WERI-Rb-1 (cell line): ENCODE results near the gene PLEKHJ1.

Source experiments
- DNase-seq: peaks from one replicate; pipeline ENCODE4 v3.0.0-alpha.2; 2020
- H3K27ac ChIP-seq: fragments of 250-450 bp; sonication (Bioruptor Pico); 2 replicates; pipeline ENCODE4 v1.5.1; 2020; ENCODE audit warnings: mild to moderate bottlenecking, moderate library complexity
- H3K27me3 ChIP-seq: fragments of 250-450 bp; sonication (Bioruptor Pico); 2 replicates; pipeline ENCODE4 v1.5.1; 2021; ENCODE audit warnings: mild to moderate bottlenecking, low read depth, moderate library complexity; ENCODE audit not compliant: insufficient read depth, severe bottlenecking
- H3K36me3 ChIP-seq: fragments of 250-450 bp; sonication (Bioruptor Pico); 2 replicates; pipeline ENCODE4 v1.5.1; 2020; ENCODE audit warnings: mild to moderate bottlenecking, moderate library complexity
- H3K4me3 ChIP-seq: 2 replicates; pipeline ENCODE4 v1.5.1; 2011; ENCODE audit warnings: low read depth, mild to moderate bottlenecking, control low read depth, low read length
- H3K9me3 ChIP-seq: fragments of 250-450 bp; sonication (Bioruptor Pico); 2 replicates; pipeline ENCODE4 v1.5.1; 2021; ENCODE audit warnings: mild to moderate bottlenecking, moderate library complexity; ENCODE audit not compliant: severe bottlenecking
- CTCF ChIP-seq: IDR thresholded peaks from 2 replicates; pipeline ENCODE4 v1.5.1; 2011; ENCODE audit warnings: low read depth, mild to moderate bottlenecking, control low read depth, inconsistent platforms, low read length

The PLEKHJ1 gene

GRCh38 chr19:2221250-2221831, 14.8 kb downstream of the PLEKHJ1 start:
- Histone ChIP-seq H3K9me3 (no peaks in the 10 kb centered on the region), H3K36me3 (peaks cover 80% of the 10 kb centered on the region), H3K27me3 (no peaks in the 10 kb centered on the region), H3K4me3 (no peak overlapping the region), H3K27ac (no peak overlapping the region)
- no peak for DNase-seq
- TF ChIP-seq CTCF, result no peak

DNA sequence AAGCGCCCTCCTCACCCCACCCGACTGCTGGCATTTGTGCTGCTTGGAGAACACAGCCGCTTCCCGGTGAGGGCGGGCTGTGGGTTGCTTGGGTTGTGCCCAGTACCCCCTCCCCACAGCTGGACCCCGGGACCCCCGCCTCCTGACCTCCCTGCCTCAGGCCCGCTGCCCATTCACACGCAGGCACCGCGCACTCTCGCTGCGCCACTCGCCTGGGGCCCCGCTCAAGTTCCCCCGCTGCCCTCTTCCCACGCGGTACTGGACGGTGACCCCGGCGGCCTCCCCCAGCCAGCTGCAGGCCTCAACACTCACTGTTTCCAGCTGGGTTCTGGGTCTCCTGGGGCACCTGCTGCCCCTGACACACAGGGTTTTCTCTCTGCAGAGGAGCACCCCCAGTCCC, 16.4 kb downstream of the PLEKHJ1 start:
- no peak for TF ChIP-seq CTCF
- Histone ChIP-seq H3K27ac (no peak overlapping the region), H3K36me3 (peaks cover 80% of the 10 kb centered on the region), H3K4me3 (no peak overlapping the region), H3K27me3 (no peaks in the 10 kb centered on the region), H3K9me3 (no peaks in the 10 kb centered on the region)
- DNase-seq, result no peak

DNA sequence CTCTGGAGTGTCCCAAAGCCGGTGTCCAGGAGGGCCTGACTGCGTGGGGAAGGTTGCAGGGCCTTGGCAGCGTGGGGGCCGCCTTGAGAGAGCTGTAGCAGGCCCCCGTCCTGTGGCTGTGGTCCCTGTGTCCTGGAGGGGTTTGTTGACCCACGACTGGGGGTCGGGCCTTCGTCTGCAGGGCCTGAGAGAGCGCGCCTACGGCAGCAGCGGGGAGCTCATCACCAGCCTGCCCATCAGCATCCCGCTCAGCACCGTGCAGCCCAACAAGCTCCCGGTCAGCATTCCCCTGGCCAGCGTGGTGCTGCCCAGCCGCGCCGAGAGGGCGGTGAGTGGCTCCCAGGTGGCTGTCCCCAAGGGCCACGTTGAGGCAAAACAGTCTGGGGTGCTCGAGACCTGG, 18.5 kb downstream of the PLEKHJ1 start:
- Histone ChIP-seq H3K36me3 (peaks cover 94% of the 10 kb centered on the region), H3K27me3 (no peaks in the 10 kb centered on the region), H3K4me3 (no peak overlapping the region), H3K9me3 (no peaks in the 10 kb centered on the region), H3K27ac (no peak overlapping the region)
- DNase-seq, result no peak
- no peak for TF ChIP-seq CTCF

DNA sequence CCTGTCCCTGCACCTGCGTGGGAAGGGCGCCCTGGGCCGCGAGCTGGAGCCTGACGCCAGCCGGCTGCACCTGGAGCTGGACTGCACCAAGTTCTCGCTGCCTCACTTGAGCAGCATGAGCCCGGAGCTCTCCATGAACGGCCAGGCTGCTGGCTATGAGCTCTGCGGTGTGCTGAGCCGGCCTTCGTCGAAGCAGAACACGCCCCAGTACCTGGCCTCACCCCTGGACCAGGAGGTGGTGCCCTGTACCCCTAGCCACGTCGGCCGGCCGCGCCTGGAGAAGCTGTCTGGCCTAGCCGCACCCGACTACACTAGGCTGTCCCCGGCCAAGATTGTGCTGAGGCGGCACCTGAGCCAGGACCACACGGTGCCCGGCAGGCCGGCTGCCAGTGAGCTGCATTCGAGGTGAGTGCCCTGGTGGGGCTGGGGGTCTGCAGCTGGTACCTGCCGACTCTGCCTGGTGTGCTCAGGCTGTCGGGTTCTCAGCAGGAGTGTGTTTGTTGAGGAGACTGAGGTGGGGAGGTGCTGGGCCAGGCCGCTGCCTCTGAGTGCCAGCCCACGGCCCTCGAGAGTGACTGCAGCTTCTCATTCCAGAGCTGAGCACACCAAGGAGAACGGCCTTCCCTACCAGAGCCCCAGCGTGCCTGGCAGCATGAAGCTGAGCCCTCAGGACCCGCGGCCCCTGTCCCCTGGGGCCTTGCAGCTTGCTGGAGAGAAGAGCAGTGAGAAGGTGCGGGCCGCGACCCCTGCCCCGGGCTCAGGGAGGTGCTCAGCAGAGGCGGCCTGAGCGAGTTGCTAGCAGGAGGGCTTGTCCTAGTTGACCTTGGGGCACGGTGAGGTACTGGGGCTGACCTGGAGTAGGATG, 19.5 kb downstream of the PLEKHJ1 start:
- DNase-seq, result no peak
- Histone ChIP-seq H3K27ac (no peak overlapping the region), H3K36me3 (peaks cover 93% of the 10 kb centered on the region), H3K4me3 (no peak overlapping the region), H3K9me3 (no peaks in the 10 kb centered on the region), H3K27me3 (no peaks in the 10 kb centered on the region)
- no peak for TF ChIP-seq CTCF

DNA sequence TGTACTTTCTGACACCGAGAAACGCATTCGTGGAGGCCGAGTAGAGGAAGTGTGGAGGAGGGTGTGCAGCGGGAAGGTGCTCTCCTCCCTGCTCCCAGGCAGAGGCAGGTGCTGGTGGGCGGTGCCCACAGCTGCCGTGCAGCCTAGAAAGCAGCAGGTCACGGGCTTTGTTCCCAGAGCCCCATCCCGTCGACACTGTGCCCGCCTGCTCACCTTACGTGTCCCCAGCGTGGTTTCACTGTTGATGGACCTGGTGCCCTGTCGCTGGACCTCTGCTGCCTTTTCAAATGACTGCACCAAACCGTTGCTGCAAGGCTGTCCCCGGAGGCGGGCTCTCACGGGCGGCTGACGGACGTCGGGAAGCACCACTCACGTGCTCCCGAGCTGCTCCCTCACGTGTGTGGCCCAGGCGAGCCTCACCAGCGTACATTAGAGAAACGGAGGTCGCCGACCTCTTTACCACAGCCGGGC, 20.8 kb downstream of the PLEKHJ1 start:
- no peak for DNase-seq
- no peak overlapping the region for H3K4me3 ChIP-seq
- no peak overlapping the region for H3K27ac ChIP-seq
- H3K9me3 ChIP-seq, result no peaks in the 10 kb centered on the region
- peaks cover 93% of the 10 kb centered on the region for H3K36me3 ChIP-seq
- no peak for TF ChIP-seq CTCF
- no peaks in the 10 kb centered on the region for H3K27me3 ChIP-seq

GRCh38 chr19:2214251-2214650, 21.9 kb downstream of the PLEKHJ1 start:
- no peak for TF ChIP-seq CTCF
- H3K27me3 ChIP-seq, result no peaks in the 10 kb centered on the region
- H3K4me3 ChIP-seq, result no peak overlapping the region
- no peak overlapping the region for H3K27ac ChIP-seq
- no peaks in the 10 kb centered on the region for H3K9me3 ChIP-seq
- DNase-seq, result no peak
- H3K36me3 ChIP-seq, result peaks cover 93% of the 10 kb centered on the region
